NCI-H1092 (cell line): ENCODE data around the gene GATA5.

Experiments
- DNase-seq: peaks from one replicate; lab custom pipeline; 2025; lab: John Stamatoyannopoulos, UW

The GATA5 gene

GRCh38 chr20:62453186-62453808 lies 22.5 kb downstream of the GATA5 start:
- no peak for DNase-seq

- no peak for DNase-seq
Observed at GRCh38 chr20:62452475-62453095, 23.2 kb downstream of the GATA5 start.

- DNase-seq, result no peak
Observed at GRCh38 chr20:62451970-62452369, 23.8 kb downstream of the GATA5 start.

- DNase-seq, result no peak
Observed at GRCh38 chr20:62451156-62451767, 24.5 kb downstream of the GATA5 start.

- no peak for DNase-seq
Observed at GRCh38 chr20:62449951-62450691, 25.7 kb downstream of the GATA5 start.

GRCh38 chr20:62448788-62449187 lies 27.0 kb downstream of the GATA5 start:
- no peak for DNase-seq

GRCh38 chr20:62448038-62448437 lies 27.8 kb downstream of the GATA5 start:
- no peak for DNase-seq

- DNase-seq, result no peak
Observed at GRCh38 chr20:62446888-62447869, 28.6 kb downstream of the GATA5 start.

- no peak for DNase-seq
Observed at GRCh38 chr20:62446481-62446880, 29.3 kb downstream of the GATA5 start.

- no peak for DNase-seq
Observed at GRCh38 chr20:62445553-62446340, 30.0 kb downstream of the GATA5 start.

- DNase-seq, result no peak
Observed at GRCh38 chr20:62444286-62444685, 31.5 kb downstream of the GATA5 start.

GRCh38 chr20:62441987-62442539 lies 33.7 kb downstream of the GATA5 start:
- no peak for DNase-seq

GRCh38 chr20:62439218-62439617 lies 36.6 kb downstream of the GATA5 start:
- DNase-seq, result no peak

GRCh38 chr20:62437927-62438326 lies 37.9 kb downstream of the GATA5 start:
- peak; percentile 86 for DNase-seq

- no peak for DNase-seq
Observed at GRCh38 chr20:62437496-62437895, 38.3 kb downstream of the GATA5 start.

- DNase-seq, result no peak
Observed at GRCh38 chr20:62436692-62437091, 39.1 kb downstream of the GATA5 start.

GRCh38 chr20:62433658-62434497 lies 41.9 kb downstream of the GATA5 start:
- DNase-seq, result no peak

GRCh38 chr20:62430866-62431447 lies 44.8 kb downstream of the GATA5 start:
- no peak for DNase-seq

- no peak for DNase-seq
Observed at GRCh38 chr20:62430311-62430853, 45.4 kb downstream of the GATA5 start.
